ENCODE data around the gene GAB2.

GRCh38 chr11:78230161-78230877 lies 187.3 kb downstream of the GAB2 start:
- TF ChIP-seq POLR2AphosphoS5 (IDR thresholded peaks at IDR 0.05; ENCODE audit: low read depth, low read length) (no peak), CTCF (IDR thresholded peaks at IDR 0.05) (no peak)
